ENCODE data around the gene ADNP.
A peak's percentile ranks its signal among the peaks of the same experiment; 100 is the strongest.

ADNP gene

GRCh38 chr20:50932016-50932485, 814 bp upstream of the ADNP start:
- no peak for DNase-seq

DNA sequence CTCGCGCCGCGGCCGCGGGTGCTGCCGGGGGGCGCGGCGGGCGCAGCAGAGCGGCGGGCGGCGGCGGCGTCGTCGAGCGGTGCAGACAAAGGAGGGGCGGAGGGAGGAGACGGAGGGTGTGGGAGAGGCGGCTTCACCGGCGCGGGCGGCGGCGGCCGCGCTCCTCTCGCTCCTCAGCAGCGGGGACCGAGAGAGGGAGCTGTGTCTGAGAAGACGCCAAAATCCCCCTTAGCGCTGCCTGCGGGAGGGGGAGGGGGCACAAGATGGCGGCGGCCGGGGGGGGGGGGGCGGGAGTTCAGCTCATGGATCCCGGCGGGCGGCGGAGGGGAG, 296 bp downstream of the ADNP start:
- no peak for DNase-seq

DNA sequence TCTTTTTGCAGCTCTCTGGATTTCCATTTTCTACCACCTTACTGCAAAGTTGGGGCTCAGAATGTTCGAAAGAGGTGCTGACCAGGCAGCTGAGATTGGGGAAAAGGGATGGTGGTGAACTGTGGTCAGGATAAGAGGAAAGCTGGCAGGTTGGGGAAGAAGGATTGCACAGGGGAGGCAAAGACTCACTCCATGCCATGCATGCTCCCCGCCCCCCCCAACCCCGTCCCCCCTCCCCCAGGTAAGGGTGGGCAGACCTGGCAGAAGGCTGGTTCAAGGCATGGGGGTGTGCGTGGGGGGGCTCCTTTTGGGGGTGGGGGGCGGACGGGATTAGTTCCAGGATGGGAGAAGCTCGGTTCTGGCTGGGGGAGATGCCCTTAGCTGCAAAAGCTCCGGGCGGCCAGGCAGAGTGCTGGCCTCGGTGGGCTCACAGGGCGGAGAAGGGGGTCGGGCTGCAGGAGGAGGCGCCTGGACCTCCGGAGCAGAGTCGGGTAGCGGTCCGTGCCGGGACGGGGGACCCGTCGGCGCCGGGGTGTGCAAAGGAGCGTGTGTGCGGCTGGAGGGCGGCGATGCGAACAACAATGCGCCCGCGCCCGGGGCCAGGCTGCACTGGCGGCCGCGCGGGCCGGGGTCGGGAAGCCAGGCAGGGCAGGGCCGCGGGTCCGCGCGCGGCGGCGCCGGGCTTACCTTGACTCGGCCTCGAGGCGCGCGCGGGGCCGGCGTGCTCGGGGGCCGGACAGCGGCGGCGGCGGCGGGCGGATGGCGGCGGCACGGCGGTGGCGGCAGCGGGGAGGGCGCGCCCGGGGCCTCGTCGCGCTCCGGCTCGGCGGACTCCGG, 880 bp downstream of the ADNP start:
- DNase-seq = no peak

DNA sequence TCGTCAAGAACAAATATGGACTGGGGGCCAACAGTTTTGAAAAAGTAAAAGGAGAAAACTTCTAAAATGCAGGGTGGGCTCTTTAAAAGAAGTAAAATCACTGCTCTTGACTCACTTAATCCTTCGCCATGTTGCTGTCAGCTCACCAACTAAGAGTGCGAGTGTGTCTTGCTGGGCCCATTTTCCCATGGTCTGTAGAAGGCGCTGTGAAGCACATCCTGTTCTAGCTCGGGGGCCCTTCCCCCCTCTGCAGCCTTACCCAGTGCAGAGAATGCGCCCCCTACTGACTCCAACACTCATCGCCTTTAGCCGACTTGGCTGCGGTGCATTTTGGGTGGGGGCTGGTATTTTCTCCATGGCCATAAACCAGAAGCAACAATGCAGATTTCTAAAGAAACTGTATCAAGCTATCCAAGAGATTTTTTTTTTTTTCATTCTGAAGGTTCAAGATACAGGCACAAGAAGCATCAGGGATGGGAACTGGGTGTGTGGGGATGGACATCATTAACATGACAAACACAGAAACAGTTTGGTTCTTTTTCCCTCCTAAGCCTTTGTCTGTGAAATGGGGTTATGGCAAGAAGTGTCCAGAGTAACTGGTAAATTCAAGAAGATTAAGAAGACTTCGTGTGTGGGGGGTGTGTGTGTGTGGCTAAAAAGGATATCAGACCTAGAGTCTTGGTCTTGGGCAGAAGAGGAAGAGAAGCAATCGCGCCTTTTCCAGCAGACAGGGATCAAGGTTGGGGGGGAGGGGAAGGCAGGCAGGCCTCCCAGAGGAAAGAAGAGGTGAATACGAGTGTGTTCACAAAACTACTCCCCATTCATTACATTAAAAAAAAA, 1.7 kb downstream of the ADNP start:
- peak; percentile 94 for DNase-seq

DNA sequence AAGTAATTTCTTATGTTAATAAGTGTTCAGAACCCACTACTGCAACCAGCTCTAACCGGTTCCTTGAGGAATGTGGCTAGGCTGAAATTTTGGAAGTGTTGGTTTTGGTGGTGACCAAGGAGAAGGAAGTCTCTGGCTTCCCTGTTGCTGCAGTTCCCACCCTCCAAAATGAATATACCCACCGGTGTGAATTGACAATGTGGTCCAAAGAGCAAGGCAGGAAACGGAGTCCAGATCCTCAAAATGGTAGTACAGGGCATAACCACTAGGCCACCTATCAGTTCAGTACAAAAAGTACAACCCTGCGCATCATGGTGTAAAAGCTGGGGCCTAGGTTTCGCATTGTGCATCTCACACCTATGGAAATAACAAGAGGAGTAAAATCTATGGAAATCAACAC, 2.8 kb downstream of the ADNP start:
- no peak for DNase-seq

DNA sequence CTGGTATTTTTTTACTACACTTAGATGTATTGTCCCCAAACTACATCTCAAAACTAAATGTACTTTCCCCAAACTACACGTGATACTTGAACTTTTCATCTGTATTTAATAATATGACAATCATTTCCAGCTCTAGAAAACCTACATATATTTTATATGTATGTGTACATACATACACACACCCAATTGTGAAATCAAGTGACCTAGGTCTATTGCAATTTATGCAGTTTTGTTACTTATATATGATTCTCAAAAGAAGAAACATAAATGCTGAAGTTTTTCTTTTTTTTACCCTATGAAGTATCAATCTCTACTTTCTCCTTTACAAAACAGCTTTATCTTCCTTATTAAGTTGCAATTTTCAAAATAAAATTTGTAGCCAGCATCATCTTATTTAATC, 4.7 kb downstream of the ADNP start:
- no peak for DNase-seq

- no peak for DNase-seq
Measured at GRCh38 chr20:50924261-50924920, 6.8 kb downstream of the ADNP start.

DNA sequence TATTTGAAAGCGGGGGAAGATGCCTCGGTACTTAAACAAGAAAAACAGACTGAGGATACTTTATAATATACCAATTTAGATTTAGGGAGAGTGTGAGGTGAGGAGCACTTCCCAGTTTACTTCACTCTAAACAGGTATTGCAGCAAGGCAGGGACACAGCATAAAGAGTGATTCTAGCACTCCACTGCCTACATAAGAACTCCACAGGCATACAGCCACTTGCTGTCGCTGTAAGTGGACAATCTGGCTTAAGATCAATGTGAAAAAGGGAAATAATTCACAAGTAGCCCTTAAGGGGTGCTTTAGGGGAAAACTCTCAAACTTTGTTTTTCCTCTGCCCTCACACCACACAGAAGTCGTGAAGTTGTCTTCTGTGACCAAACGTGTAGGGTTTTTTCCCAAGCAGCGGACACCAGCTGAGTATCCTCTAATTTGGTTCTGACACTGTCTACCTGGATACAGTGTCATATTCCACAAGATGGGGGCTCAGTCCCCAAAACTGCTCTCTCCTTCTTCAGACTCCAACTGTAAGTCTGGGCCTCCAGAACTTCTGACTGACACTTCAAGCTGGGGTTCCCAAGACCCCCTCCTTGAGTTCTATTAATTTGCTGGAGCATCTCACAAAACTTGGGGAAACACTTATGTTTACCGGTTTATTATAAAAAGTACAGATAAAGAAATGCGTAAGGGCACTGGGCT, 9.3 kb downstream of the ADNP start:
- DNase-seq = no peak

DNA sequence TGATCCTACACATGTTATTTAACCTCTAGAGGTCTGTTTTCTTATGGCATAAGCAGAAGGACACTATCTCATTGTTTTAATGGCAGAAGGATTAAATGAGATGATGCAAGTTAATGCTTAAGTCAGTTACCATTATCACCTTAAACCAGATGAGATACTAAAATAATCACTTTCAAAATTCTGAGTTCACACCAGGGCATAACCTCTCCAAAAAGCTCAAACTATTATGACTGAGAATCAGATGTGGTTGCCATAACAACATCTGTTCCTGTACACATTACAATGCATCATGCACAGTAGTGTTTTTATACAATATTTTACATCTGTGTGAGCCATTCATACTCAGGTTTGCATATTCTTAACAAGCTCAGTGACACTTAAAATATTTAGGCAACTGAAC, 10.2 kb downstream of the ADNP start:
- peak; percentile 22 for DNase-seq

DNA sequence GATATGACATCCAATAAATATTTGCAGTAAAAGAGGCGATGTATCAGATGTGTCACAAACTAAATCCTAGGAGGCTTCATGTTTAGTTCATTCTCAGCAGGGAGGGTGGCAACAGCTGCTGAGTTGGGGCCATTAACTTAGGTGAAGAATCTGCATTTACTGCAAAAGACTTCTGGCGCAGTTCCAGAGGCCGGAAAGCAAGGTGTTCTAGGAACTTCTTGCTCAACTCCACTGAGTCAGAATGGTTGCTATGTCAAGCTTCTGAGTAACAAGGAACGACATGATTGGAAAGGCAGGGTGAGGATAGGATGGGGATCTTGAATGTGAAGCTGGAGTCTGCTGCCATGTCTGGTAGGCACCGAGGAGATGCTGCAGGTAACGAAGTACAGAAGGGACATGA, 11.7 kb downstream of the ADNP start:
- DNase-seq = no peak

GRCh38 chr20:50918403-50918802, 12.8 kb downstream of the ADNP start:
- DNase-seq = no peak

GRCh38 chr20:50916934-50917333, 14.3 kb downstream of the ADNP start:
- DNase-seq = no peak

DNA sequence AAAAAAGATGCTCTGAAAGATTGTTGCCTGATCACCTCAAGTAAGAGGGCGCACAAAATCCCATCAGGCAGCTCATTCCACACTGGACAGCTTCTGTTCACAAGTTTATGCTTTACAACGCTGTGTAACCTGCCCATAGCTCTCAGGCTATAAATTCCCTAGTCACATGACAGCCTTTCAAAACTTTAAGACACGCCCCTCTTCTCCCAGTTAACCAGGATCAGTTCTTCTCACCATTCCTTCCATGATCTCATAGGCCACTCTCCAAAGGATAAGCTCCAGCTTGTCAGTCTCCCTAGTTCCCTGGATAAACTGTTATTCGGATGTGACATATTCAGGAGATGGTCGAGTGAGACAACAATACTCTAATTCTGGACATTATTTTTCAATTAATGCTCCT, 15.0 kb downstream of the ADNP start:
- DNase-seq = peak; percentile 54

DNA sequence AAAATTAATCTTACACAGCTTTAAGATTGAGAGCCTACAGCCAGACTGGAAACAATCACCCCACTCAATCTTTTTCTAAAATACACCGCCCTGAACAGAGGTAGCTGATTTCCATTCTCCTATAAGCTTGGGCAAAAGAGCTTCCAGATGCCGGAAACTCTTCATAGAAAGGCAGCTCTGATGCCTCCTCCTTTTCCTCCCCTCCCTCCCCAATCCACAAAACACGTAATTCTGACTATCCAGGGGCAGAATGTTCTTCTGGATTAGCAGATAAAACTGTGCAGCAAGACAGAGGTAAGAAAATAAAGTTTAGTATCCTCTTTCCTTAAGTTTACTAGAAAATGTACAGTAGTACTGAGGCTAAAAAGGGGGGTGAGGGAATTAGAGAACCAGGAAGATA, 15.8 kb downstream of the ADNP start:
- peak; percentile 66 for DNase-seq

DNA sequence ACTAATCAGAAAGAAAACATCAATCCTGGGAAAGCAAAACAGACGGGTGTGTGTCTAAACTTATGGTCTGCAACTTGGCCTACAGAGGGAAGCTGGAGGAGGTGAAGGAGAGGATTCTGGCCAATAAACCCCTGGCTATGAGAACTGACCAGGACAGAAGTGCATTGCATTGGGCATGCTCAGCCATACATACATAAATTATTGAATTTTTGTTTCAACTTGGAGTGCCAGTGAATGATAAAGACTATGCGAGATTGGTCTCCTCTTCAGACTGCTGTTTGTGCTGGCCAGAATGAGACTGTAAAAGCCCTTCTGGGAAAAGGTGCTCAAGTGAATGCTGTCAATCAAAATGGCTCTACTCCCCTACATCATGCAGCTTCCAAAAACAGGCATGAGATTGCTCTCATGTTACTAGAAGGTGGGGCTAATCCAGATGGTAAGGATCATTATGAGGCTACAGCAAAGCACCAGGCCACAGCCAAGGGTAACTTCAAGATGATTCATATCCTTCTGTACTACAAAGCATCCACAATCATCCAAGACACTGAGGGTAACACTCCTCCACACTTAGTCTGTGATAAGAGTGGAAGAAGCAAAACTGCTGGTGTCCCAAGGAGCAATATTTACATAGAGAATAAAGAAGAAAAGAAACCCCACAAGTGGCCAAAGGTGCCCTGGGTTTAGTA, 17.4 kb downstream of the ADNP start:
- peak; percentile 80 for DNase-seq

DNA sequence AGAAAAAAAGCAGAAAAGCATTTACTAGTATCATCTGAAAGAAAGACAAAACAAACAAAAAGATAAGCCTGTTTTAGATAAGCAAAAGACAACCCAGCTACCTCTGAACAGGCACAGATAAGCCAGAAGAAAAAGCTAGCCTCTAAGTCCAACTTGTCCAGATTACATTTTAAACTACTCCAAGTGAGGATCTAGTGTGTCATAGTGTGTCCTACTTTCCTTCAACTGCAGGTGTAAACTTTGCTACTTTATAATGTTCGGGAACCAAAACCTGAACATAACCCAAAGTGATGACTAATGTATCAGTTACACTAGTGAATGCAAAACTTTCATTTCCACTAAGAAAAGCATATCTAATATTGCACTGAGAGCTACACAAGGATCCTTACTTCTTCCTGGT, 19.5 kb downstream of the ADNP start:
- DNase-seq = no peak

- DNase-seq = peak; percentile 89
Measured at GRCh38 chr20:50911030-50911429, 20.2 kb downstream of the ADNP start.

- DNase-seq = no peak
Measured at GRCh38 chr20:50909413-50909812, 21.8 kb downstream of the ADNP start.

- no peak for DNase-seq
Measured at GRCh38 chr20:50904067-50904570, 27.1 kb downstream of the ADNP start.

GRCh38 chr20:50903353-50904051, 27.7 kb downstream of the ADNP start:
- no peak for DNase-seq

DNA sequence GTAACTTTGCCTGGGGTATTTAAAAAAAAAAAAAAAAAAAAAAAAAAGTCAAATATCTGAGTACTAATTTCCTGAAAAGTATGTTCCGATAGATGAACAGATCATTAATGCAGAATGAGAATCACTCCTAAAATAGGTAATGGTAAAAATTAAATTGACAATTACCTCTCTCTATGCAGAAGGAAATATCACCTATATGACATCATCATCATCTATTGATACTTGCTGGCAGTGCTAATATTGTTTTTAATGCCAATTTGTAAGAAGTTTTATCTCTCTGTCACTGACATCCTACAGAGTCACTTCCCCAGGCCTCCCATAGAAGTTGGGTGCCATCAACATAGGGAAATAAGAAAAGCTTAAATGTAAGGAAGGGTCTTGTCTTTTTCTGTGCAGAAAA, 29.9 kb downstream of the ADNP start:
- no peak for DNase-seq
